Esophagus muscularis mucosa (tissue), 4 donors: ENCODE results near the gene TJP2. TPM values are rescaled to one million over a fixed set of nuclear protein-coding genes. Genes with fewer than 3 reads are reported as not detected.

Experiments
- DNase-seq: peaks from one replicate; pipeline ENCODE4 v3.0.0-alpha.2; 2017; ENCODE audit errors: extremely low spot score
- H3K27ac ChIP-seq, 4 donors: fragments of 200-600 bp; sonication (generic); replicated peaks in 1 of 4; 1 replicate in 3 of 4; 2 replicates in 1 of 4; pipeline ENCODE4 v1.5.1; 2016 to 2019; ENCODE audit warnings: mild to moderate bottlenecking in 1 of 4
- H3K27me3 ChIP-seq, 4 donors: fragments of 200-600 bp; sonication (generic); one replicate each; pipeline versions ENCODE4 v1.5.1 to v1.6.0; 2016 to 2019
- H3K36me3 ChIP-seq, 4 donors: fragments of 200-600 bp; sonication (generic); one replicate each; pipeline ENCODE4 v1.5.1; 2016 to 2019
- H3K4me1 ChIP-seq, 4 donors: fragments of 200-600 bp; sonication (generic); one replicate each; pipeline ENCODE4 v1.5.1; 2016 to 2019
- H3K4me3 ChIP-seq, 4 donors: fragments of 200-600 bp; sonication (generic); 1 replicate in 2 of 4; 2 replicates in 2 of 4; pipeline ENCODE4 v1.5.1; 2016 to 2019; ENCODE audit warnings: mild to moderate bottlenecking in 4 of 4, moderate library complexity in 1 of 4
- H3K9me3 ChIP-seq, 4 donors: fragments of 200-600 bp; sonication (generic); 1 replicate in 3 of 4; 2 replicates in 1 of 4; pipeline ENCODE4 v1.5.1; 2016 to 2019
- EP300 ChIP-seq: sonication (generic); formaldehyde crosslinking; IDR thresholded peaks from one replicate; pipeline ENCODE4 v1.6.1; 2017; ENCODE audit warnings: antibody characterized with exemption
- POLR2A ChIP-seq: fragments of 450-650 bp; IDR thresholded peaks from one replicate; pipeline ENCODE4 v1.6.1; 2017; ENCODE audit warnings: antibody characterized with exemption, moderate library complexity, mild to moderate bottlenecking, low read depth
- POLR2AphosphoS5 ChIP-seq, 2 donors: sonication (generic); formaldehyde crosslinking; IDR thresholded peaks; one replicate each; pipeline ENCODE4 v1.6.1; 2017; ENCODE audit warnings: antibody characterized with exemption in 2 of 2
- WGBS: methylation state at CpG from one replicate; pipeline ENCODE4 v1.1.5; 2018; 5-methylcytosine and 5-hydroxymethylcytosine counted together
- intact Hi-C: fragments of 100-400 bp; cut with DNase I; formaldehyde crosslinking; loops from one replicate; pipeline ENCODE4 v1.15.1; 2023
- total RNA-seq, 4 donors: library from RNA; depleted of rRNA; stranded (reverse); fragments of >200 nt; gene quantifications; one replicate each; pipeline versions ENCODE4 v1.1.0 to v1.2.1, GENCODE V29; 2016
- TF ChIP-seq, protein P1 (sequence below), 3 experiments: fragments of 200-600 bp in 2 of 3; fragments of 450-650 bp in 1 of 3; sonication (generic) in 2 of 3; IDR thresholded peaks; one replicate each; pipeline ENCODE4 v1.5.1; 2017 to 2019; ENCODE audit warnings: antibody characterized with exemption in 3 of 3, mild to moderate bottlenecking in 2 of 3, moderate library complexity in 1 of 3

Gene TJP2
- total RNA-seq, 4 donors from 2014 or later, result 101 to 172 (median 125) TPM

DNA sequence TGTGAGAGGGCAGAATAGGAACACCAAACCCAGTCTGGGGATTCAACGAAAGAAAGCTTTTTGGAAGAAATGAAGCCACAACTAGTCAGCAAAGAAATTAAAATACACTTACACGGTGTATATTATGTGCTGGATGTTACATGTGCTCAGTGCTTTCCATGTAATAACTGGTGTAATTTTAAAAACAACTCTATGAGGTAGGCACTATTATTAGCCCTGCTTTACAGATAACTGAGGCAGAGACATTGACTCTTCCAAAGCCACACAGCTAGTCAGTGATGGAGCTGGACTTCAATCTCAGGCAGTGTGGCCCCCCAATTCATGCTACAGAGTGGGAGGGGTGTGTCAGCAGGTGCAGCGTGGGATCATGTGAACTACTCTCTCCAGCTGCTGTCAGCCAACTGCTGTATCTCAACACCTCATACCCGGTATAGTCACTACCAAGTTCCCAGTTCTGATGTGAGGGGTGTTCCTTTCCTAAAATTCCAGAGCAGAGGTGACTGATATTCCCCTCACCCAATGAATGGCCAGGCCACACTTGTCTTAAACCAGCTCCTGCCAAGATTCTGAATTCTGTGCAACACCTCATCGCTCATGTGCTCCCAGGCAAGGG is 33.8 kb upstream of the TJP2 start:
- peaks cover 0 to 16% (median 8%) of the 10 kb centered on the region in 4 donors for H3K4me1 ChIP-seq

DNA sequence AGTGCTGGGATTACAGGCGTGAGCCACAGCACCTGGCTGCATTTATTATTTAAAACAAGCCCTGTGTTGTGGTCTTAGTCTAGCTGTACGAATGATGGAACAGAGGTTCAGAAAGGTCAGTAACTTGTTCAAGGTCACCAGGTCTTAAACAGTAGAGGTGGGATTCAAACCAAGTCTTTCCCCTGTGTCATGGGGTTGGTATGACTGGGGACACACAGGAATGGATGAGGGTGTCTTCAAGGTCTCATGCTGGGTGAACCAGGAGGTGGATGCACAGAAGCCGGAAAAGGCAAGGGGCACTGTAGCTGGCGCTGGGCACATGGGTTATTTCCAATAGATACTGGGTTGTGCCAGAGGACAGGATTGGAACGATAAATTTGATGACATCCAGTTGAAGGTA is 32.2 kb upstream of the TJP2 start:
- WGBS, result 89% methylated on average over 5 of the region's 5 CpGs
- Histone ChIP-seq H3K27me3 (no peaks in the 10 kb centered on the region), H3K4me3 (no peak overlapping the region), H3K36me3 (no peaks in the 10 kb centered on the region), H3K4me1 (peaks cover 0 to 11% (median 8%) of the 10 kb centered on the region in 4 donors), H3K27ac (no peak overlapping the region), H3K9me3 (no peaks in the 10 kb centered on the region)
- no peak for TF ChIP-seq EP300
- TF ChIP-seq POLR2A, result no peak
- no peak for TF ChIP-seq POLR2AphosphoS5 (IDR thresholded peaks at IDR 0.05)
- TF ChIP-seq, protein P1, sequence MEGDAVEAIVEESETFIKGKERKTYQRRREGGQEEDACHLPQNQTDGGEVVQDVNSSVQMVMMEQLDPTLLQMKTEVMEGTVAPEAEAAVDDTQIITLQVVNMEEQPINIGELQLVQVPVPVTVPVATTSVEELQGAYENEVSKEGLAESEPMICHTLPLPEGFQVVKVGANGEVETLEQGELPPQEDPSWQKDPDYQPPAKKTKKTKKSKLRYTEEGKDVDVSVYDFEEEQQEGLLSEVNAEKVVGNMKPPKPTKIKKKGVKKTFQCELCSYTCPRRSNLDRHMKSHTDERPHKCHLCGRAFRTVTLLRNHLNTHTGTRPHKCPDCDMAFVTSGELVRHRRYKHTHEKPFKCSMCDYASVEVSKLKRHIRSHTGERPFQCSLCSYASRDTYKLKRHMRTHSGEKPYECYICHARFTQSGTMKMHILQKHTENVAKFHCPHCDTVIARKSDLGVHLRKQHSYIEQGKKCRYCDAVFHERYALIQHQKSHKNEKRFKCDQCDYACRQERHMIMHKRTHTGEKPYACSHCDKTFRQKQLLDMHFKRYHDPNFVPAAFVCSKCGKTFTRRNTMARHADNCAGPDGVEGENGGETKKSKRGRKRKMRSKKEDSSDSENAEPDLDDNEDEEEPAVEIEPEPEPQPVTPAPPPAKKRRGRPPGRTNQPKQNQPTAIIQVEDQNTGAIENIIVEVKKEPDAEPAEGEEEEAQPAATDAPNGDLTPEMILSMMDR (IDR thresholded peaks at IDR 0.05), result no peak
- intact Hi-C loops, result no loop called here
- peak; percentile 77 for DNase-seq

More for the DNA sequence above, 33.8 kb upstream of the TJP2 start:
- TF ChIP-seq, protein P1 (IDR thresholded peaks at IDR 0.05), result no peak
- TF ChIP-seq POLR2A, result no peak
- TF ChIP-seq POLR2AphosphoS5 (IDR thresholded peaks at IDR 0.05), result no peak
- TF ChIP-seq EP300, result no peak
- DNase-seq, result peak; percentile 45
- H3K36me3 ChIP-seq, result no peaks in the 10 kb centered on the region
- no peaks in the 10 kb centered on the region for H3K9me3 ChIP-seq
- no peak overlapping the region for H3K27ac ChIP-seq
- H3K4me3 ChIP-seq, result no peak overlapping the region
- no peaks in the 10 kb centered on the region for H3K27me3 ChIP-seq
- 100% methylated on average over 5 of the region's 5 CpGs for WGBS
- intact Hi-C loops, result no loop called here

DNA sequence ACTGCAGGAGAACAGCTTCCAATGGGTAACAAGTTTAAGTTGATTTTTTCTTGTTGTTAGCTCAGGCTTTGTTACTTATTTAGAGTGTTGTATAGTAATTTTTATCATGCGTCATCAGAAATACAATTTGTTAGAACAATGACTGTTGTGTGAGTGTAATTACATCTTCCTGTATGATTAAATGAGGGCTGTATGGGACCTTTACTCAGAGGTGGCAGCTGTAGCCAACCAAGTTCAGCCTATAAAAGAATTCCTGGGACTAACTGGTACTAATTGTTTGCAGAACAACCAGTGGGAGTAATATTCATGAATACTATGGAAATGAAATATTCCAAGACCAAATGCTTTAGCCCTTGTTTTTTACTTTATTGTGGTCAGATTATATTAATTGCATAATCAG is 30.8 kb upstream of the TJP2 start:
- H3K27ac ChIP-seq, result no peak overlapping the region
- 68% methylated on average over 1 of the region's 1 CpG for WGBS

DNA sequence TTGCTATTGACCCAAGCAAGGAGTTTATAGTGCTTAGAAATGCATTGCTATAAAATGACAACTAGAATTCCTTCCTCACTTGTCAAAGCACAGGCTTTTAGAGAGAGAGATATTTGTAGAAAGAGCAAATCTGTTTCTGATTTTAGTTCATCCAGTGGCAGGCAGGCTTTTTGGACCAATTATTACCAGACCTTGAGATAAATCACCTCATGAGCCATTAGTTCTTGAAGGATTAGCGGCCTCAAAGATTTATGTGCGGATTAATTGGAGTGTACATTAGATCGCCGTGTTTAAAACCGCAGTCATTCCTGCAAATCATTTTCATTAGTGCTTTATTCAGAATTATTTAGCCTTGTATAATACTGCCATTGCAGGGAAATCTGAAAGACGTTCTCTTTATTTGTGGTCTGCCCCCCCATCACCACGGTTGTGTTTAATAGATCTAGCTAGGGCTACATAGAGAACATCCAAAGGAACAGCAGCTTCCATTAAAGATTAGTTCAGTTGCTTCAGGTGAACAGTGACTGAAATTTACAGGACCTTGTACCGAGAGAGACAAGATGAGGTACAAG is 28.8 kb upstream of the TJP2 start:
- Histone ChIP-seq H3K36me3 (no peaks in the 10 kb centered on the region), H3K27ac (no peak overlapping the region), H3K27me3 (no peaks in the 10 kb centered on the region), H3K4me1 (peaks cover 7 to 28% (median 18%) of the 10 kb centered on the region in 4 donors), H3K9me3 (no peaks in the 10 kb centered on the region), H3K4me3 (no peak overlapping the region)
- DNase-seq, result peak; percentile 39
- intact Hi-C loops, result no loop called here
- no peak for TF ChIP-seq POLR2AphosphoS5 (IDR thresholded peaks at IDR 0.05)
- no peak for TF ChIP-seq POLR2A
- TF ChIP-seq, protein P1 (IDR thresholded peaks at IDR 0.05), result no peak
- TF ChIP-seq EP300, result no peak
- WGBS, result 84% methylated on average over 8 of the region's 8 CpGs

More for the DNA sequence above, 30.8 kb upstream of the TJP2 start:
- DNase-seq, result no peak
- no peaks in the 10 kb centered on the region for H3K36me3 ChIP-seq
- H3K4me1 ChIP-seq, result peaks cover 0 to 11% (median 9%) of the 10 kb centered on the region in 4 donors
- intact Hi-C loops, result no loop called here
- no peaks in the 10 kb centered on the region for H3K27me3 ChIP-seq
- no peaks in the 10 kb centered on the region for H3K9me3 ChIP-seq
- TF ChIP-seq POLR2AphosphoS5 (IDR thresholded peaks at IDR 0.05) (no peak), POLR2A (no peak), EP300 (no peak)
- TF ChIP-seq, protein P1 (IDR thresholded peaks at IDR 0.05), result no peak
- no peak overlapping the region for H3K4me3 ChIP-seq
